NCI-H1105 (cell line): Measurements from ENCODE around the gene LILRA2.
"Not testable (repeated sequence)": the region's sequence is repeated elsewhere in the genome, so short reads cannot be mapped to it uniquely, and the experiment has no call there.

Experiments
- DNase-seq: peaks from one replicate; lab custom pipeline; 2025; lab: John Stamatoyannopoulos, UW

The LILRA2 gene

GRCh38 chr19:54609356-54609791 lies 35.8 kb downstream of the LILRA2 start:
- DNase-seq: no peak

- no peak for DNase-seq
Measured at GRCh38 chr19:54612428-54612827, 38.8 kb downstream of the LILRA2 start.

- no peak for DNase-seq
Measured at GRCh38 chr19:54614726-54615125, 41.1 kb downstream of the LILRA2 start.

- no peak for DNase-seq
Measured at GRCh38 chr19:54616057-54616456, 42.5 kb downstream of the LILRA2 start.

DNA sequence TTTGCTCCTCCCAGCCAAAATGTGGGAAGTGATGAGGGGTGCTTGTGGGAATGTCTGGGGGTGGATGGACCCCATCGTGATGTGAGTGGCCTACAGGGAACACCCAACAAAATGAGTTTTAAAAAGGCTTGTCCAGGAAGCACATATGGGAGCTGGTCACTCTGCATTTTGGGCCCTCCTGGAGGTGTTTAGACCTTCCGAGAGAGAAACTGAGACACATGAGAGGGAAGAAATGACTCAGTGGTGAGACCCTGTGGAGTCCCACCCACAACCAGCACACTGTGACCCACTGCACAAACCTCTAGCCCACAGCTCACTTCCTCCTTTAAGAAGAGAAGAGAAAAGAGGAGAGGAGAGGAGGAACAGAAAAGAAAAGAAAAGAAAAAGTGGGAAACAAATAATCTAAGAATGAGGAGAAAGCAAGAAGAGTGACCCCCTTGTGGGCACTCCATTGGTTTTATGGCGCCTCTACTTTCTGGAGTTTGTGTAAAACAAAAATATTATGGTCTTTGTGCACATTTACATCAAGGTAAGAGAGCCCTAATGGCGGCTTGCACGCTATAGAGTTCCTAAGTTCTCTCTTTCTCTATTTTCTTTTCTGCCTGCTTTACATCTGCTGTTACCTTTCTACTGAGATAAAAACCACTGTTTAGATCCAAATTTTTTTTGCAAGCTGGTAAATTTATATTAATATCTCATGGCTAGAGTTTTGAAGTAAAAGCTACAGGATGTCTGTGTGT lies 43.4 kb downstream of the LILRA2 start:
- no peak for DNase-seq

- no peak for DNase-seq
Measured at GRCh38 chr19:54620464-54620863, 46.9 kb downstream of the LILRA2 start.

DNA sequence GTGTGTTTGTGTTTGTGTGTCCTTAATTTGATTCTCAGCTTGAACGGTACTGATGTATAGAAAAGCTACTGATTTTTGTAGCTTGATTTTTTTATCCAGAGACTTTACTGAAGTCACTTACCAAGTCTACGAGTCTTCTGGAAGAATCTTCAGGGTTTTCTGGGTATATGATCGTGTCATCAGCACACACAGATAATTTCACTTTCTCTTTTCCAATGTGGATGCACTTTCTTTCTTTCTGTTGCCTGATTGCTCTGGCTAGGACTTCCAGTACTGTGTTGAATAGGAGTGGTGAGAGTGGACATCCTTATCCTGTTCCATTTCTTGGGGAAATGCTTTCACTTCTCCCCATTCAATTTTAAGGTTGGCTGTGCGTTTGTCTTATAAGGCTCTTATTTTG lies 48.8 kb downstream of the LILRA2 start:
- DNase-seq: no peak

GRCh38 chr19:54624234-54624633 lies 50.6 kb downstream of the LILRA2 start:
- DNase-seq: not testable (repeated sequence)

DNA sequence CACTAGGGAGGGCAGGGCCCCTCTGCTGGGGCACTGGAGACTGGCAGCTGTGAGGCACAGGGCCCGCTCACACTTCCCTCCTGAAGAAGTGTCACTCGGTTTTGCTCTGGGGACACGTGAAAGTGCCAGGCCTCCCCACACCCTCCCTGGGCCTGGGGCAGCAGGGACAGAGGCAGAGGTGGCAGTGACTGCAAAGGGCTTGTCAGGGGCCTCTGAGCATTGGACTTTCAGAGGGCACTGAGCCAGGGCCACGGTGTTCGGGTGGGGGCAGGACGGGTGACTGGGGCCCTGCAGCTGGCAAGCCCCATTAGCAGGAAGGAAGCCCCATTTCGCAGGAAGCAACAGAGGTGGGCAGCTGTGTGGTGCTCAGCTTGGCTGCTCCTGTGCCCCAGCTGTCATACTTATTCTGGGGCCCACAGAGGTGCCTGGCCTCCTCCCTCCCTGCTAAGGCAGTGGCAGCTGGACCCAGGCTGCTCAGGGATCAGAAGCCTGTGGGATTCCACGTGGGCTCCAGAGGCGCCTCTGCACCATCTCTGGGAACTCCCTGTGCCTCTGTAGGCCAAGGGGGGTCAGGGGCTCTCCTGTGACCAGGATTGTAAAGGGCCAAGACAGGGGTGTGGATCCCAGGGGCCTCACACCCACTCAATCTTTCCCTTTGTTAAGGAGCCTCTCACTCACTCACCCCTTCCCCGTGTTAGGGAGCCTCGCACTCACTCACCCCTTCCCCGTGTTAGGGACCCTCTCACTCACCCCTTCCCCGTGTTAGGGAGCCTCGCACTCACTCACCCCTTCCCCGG lies 51.5 kb downstream of the LILRA2 start:
- DNase-seq: not testable (repeated sequence)

- no peak for DNase-seq
Measured at GRCh38 chr19:54626757-54627156, 53.2 kb downstream of the LILRA2 start.

DNA sequence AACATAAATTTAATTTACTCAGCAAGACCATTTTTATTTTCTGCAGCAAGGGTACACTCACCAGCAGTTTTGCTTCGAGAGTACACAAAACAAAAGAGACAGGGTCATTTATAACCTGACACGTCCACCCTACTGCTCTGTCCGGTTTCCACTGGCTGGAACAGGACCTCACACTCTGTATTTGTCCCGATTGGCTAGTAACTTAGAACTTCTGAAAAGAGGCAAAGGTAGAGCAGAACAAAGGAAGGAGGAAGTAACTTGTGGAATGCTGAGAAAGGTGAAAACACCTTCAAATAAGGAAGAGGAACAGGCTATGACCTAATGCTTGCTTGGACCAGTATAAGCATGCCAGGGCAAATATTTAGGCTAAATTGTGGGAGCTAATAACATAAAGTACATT lies 54.3 kb downstream of the LILRA2 start:
- not testable (repeated sequence) for DNase-seq

DNA sequence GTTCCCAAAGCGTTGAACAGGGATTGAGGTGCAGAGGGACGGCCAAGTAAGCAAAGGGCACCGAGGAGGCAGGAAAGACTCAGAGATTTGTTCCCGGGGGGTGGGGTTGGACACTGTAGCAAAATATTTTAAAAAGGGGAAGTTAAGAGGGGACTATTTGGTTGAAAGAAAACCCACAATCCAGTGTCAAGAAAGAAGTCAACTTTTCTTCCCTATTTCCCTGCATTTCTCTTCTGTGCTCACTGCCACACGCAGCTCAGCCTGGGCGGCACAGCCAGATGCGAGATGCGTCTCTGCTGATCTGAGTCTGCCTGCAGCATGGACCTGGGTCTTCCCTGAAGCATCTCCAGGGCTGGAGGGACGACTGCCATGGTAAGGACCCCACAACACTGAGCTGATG lies 56.7 kb downstream of the LILRA2 start, which contains the start of gene LILRB1:
Gene LILRB1 (plus strand): TSS at position 223 of the 400 bp plus-strand sequence. CDS start 590 bp downstream, outside the sequence.
- DNase-seq: not testable (repeated sequence)

GRCh38 chr19:54630782-54631181 lies 57.2 kb downstream of the LILRA2 start:
- DNase-seq: no peak

GRCh38 chr19:54631489-54632337 lies 58.1 kb downstream of the LILRA2 start:
- not testable (repeated sequence) for DNase-seq

GRCh38 chr19:54632517-54632916 lies 58.9 kb downstream of the LILRA2 start:
- not testable (repeated sequence) for DNase-seq

DNA sequence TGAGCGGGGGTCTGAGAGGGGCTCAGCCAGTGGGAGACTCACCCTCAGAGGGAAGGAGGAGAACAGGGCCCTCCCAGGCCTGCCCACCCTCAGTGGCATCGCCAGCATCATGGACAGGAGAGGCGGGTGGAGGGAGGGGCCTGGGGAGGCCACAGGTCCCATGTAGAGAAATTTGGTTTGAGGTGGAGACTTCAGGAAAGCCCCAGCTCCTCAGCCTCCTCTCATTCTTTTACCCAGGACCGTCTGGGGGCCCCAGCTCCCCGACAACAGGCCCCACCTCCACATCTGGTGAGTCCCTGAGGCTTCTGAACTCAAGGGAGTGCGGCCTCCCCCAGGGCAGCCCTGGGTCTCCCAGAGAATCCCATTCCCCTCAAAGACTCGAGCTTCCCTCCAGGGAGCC lies 59.8 kb downstream of the LILRA2 start:
- no peak for DNase-seq

GRCh38 chr19:54636081-54636480 lies 62.5 kb downstream of the LILRA2 start:
- not testable (repeated sequence) for DNase-seq

DNA sequence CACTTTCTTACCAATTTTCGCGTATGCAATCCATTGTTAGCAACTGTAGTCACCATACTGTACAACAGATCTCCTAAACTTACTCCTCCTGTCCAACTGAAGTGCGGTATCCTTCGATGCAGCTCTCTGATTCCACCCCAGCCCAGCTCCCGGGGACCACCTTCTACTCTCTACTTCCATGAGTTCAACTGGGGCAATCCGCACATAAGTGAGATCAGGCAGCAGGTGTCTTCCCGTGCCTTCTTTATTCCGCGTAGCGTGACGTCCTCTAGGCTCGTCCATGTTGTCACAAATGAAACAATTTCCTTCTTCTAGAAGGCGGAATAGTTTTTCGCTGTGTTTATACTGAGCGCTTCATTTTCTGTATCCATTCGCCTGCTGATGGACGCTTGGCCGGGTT lies 65.1 kb downstream of the LILRA2 start:
- no peak for DNase-seq
